GM13976 (cell line): ENCODE data around the gene POM121L2.

Experiments used
- DNase-seq: peaks from one replicate; pipeline ENCODE4 v3.0.0; 2012; ENCODE audit warnings: low spot score
- in situ Hi-C: fragments of 300-500 bp; cut with MboI; formaldehyde crosslinking; loops from one replicate; pipeline ENCODE4 v1.12.0; 2022; ENCODE audit warnings: low sequenced_read_pairs, mixed read lengths, inconsistent platforms; ENCODE audit not compliant: unreplicated experiment
- TF ChIP-seq, protein P1 (sequence below): IDR thresholded peaks from 2 replicates; pipeline ENCODE4 v1.5.1; 2012; ENCODE audit warnings: borderline replicate concordance, mild to moderate bottlenecking; ENCODE audit not compliant: insufficient read depth; ENCODE audit errors: extremely low read depth, missing control alignments, control extremely low read depth

Gene POM121L2

DNA sequence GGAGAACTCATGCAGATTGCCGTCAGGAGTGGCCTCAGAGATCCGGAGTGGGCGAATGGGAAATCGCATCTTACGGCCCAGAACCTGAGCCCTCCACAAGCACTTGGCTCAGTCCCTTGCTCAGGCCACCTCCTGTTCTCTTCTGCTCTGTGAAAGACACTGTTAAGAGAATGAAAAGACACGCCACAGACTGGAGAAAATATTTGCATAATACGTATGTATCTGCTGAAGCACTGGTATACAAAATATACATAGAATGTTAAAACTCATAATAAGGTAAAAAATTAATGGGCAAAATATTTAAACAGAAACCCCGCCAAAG, 838 bp upstream of the POM121L2 start:
- in situ Hi-C loops = no loop called here
- DNase-seq = no peak
- TF ChIP-seq, protein P1, sequence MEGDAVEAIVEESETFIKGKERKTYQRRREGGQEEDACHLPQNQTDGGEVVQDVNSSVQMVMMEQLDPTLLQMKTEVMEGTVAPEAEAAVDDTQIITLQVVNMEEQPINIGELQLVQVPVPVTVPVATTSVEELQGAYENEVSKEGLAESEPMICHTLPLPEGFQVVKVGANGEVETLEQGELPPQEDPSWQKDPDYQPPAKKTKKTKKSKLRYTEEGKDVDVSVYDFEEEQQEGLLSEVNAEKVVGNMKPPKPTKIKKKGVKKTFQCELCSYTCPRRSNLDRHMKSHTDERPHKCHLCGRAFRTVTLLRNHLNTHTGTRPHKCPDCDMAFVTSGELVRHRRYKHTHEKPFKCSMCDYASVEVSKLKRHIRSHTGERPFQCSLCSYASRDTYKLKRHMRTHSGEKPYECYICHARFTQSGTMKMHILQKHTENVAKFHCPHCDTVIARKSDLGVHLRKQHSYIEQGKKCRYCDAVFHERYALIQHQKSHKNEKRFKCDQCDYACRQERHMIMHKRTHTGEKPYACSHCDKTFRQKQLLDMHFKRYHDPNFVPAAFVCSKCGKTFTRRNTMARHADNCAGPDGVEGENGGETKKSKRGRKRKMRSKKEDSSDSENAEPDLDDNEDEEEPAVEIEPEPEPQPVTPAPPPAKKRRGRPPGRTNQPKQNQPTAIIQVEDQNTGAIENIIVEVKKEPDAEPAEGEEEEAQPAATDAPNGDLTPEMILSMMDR = no peak

DNA sequence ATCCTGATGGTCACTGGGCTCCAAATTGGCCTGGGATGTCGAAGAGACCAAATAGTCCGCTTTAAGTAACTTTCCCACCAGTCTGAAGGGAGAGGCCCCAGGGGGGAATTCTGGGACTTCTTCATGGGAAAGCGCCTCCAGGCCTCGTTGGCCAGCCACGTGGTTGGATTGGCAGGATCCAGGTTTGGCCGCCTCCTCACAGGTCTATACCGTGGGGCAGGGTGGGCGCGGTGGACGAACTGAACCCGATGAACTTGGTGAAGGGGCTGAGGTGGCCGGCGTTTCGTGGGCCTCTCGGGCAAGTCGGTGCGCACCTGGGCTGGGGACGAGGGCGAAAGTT, 297 bp downstream of the POM121L2 start:
- in situ Hi-C loops = no loop called here
- no peak for DNase-seq
- TF ChIP-seq, protein P1 = no peak

DNA sequence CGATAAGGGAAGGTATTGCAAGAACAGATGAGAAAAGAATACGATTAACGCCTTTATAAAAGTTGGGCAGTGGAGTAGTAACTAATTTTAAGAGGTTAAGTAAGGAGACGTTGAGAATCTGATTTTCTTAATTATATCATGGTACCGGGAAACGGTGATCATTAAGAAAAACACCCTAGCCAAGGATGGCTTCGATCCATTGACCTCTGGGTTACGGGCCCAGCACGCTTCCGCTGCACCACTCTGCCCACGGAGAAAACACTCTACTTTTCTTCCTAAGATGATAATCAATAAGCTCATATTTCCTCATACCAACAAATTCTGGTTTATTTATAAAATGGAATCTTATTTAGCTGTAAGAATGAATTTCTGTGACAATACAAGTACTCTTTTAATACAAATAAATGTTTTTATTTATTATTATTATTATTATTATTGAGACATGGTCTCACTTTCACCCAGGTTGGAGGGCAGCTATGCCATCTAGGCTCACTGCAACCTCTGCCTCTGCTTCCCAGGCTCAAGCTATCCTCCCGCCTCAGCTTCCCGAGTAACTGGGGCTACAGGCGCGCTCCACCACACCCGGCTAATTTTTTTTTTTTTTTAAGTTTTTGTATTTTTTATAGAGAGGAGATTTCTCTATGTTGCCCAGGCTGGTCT, 8.3 kb downstream of the POM121L2 start:
- no peak for DNase-seq
- in situ Hi-C loops = no loop called here
- TF ChIP-seq, protein P1 = no peak

DNA sequence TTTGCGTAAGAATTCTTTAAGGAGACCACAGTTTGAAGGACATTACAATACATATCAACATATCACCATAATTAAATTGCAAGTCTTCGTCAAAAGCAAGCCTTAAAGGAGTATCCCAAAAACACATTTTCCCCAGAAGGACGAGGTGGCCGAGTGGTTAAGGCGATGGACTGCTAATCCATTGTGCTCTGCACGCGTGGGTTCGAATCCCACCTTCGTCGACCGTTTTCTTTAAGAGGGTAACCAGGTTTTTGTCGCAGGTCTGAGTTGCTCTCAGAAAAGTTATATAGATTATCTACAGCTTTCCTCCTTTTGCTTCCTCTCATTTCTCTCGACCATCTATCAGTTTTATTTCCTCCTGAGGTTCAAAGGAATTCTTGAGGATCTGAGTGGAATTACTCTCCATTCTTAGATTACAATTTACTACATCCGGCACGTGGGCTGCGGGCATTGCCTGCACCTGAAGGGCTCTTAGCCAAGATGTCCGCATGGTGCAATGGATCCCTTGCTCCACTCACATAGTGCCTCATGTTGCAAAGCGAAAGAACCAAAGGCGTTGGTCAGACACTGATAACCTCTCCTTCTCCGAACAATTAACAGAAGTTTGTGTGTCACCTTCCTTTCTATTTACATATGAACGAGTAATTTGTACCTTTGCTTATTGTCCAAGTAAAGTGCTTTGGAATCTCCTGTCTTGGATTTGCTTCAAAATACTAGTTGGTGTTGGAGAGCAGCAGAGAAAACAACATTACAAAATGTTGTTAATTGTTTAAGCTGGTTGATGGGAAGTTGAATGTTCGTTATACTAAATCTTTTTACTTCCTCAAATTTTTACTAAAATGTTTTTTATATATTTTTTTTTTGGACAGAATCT, 14.0 kb downstream of the POM121L2 start:
- TF ChIP-seq, protein P1 = no peak
- in situ Hi-C loops = no loop called here
- DNase-seq = no peak

DNA sequence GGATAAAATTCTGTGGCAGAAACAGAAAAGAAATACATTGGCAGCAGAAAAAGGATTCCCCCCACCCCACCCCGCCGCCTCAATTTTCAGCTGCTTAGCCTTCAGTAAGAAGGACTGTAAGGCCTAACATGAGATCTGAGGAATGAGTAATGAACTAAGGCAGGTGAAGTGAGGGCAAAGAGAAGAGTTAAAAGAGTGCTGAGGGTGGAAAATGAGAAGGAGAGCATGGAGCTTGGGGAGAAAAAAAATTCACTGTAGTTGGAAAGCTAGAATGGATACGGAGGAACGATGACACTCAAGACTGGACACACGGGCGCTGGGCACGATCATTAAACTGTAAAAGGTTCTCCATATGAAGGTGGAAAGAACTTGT, 14.6 kb downstream of the POM121L2 start:
- in situ Hi-C loops = no loop called here
- TF ChIP-seq, protein P1 = no peak
- DNase-seq = no peak

DNA sequence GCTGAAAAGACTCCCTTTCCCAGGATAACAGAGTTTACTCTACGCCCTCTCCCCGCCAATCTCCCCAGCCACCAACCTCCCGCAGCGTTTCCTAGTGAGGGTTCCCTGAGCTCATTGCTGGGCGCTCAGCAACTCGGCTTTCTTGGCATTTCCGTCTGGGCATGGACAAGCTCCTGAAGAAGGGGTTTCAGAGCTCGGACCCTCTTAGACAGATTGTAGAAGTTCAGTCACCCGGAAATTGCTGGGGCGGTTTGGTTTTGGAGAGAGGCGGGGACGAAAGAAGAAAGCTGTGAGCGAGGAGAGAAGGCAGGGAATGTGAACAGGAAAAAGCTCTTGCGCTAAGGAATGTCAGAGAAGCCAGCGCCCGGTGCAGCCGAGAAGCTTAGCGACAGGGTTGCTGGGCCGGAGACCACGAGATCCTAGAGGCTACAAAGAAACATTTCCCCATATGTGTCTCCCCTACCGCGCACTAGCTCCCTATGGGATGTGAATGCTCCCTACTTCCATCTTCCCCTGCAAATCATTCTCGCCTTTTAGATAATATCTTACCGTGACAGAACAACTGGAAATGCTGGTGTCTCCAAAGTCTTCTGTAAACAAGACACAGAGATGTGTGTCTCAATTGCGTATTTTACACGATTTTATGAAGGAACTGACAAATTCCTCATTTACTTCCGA, 15.8 kb downstream of the POM121L2 start:
- in situ Hi-C loops = no loop called here
- TF ChIP-seq, protein P1 = no peak
- DNase-seq = no peak
